ENCODE data around the gene HOOK1. TPM values are rescaled to one million over a fixed set of nuclear protein-coding genes. Genes with fewer than 3 reads are reported as not detected.
"Not testable (repeated sequence)": the region's sequence is repeated elsewhere in the genome, so short reads cannot be mapped to it uniquely, and the experiment has no call there.

HOOK1 gene
- total RNA-seq, 1 donor from 2014 or later, result 67.6 TPM

GRCh38 chr1:59846209-59846894 is 31.6 kb downstream of the HOOK1 start:
- DNase-seq (ENCODE audit: low spot score in 2 of 2, unreplicated experiment in 2 of 2), result no peak
- H3K4me1 Mint-ChIP-seq, result no peaks in the 10 kb centered on the region
- H3K27ac Mint-ChIP-seq, result no peak overlapping the region
- H3K9me3 Mint-ChIP-seq, result peaks cover 17% of the 10 kb centered on the region
- H3K4me3 Mint-ChIP-seq, result no peak overlapping the region
- no peaks in the 10 kb centered on the region for H3K27me3 Mint-ChIP-seq (ENCODE audit: low read depth)
- peaks cover 47% of the 10 kb centered on the region for H3K36me3 Mint-ChIP-seq
- TF ChIP-seq CTCF (IDR thresholded peaks at IDR 0.05; ENCODE audit: unreplicated experiment), result no peak

- Mint-ChIP-seq H3K9me3 (peaks cover 17% of the 10 kb centered on the region), H3K4me3 (no peak overlapping the region), H3K36me3 (peaks cover 47% of the 10 kb centered on the region), H3K4me1 (no peaks in the 10 kb centered on the region), H3K27ac (no peak overlapping the region), H3K27me3 (ENCODE audit: low read depth) (no peaks in the 10 kb centered on the region)
- no peak for DNase-seq (ENCODE audit: low spot score in 2 of 2, unreplicated experiment in 2 of 2)
- no peak for TF ChIP-seq CTCF (IDR thresholded peaks at IDR 0.05; ENCODE audit: unreplicated experiment)
These were observed 32.1 kb downstream of the HOOK1 start for GRCh38 chr1:59846895-59847282.

- DNase-seq (ENCODE audit: low spot score in 2 of 2, unreplicated experiment in 2 of 2), result no peak
- Mint-ChIP-seq H3K36me3 (peaks cover 38% of the 10 kb centered on the region), H3K27ac (no peak overlapping the region), H3K4me1 (no peaks in the 10 kb centered on the region), H3K9me3 (peaks cover 30% of the 10 kb centered on the region), H3K27me3 (ENCODE audit: low read depth) (no peaks in the 10 kb centered on the region), H3K4me3 (no peak overlapping the region)
- TF ChIP-seq CTCF (IDR thresholded peaks at IDR 0.05; ENCODE audit: unreplicated experiment), result no peak
These were observed 37.4 kb downstream of the HOOK1 start for GRCh38 chr1:59852117-59852516.

DNA sequence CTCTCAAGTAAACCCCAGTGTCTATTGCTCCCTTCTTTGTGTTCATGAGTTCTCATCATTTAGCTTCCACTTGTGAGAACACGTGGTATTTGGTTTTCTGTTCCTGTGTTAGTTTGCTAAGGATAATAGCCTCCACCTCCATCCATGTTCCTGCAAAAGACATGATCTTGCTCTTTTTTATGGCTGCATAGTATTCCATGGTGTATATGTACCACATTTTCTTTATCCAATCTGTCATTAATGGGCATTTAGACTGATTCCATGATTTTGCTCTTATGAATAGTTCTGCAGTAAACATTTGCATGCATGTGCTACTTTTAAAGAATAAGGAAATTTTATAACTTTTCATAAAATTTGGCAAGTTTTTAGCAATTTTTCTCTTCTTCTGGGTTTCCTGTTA is 40.5 kb downstream of the HOOK1 start:
- H3K4me3 Mint-ChIP-seq; DNase-seq (ENCODE audit: low spot score in 2 of 2, unreplicated experiment in 2 of 2); H3K27me3 Mint-ChIP-seq (ENCODE audit: low read depth); H3K27ac Mint-ChIP-seq; H3K4me1 Mint-ChIP-seq: not testable (repeated sequence)
- peaks cover 24% of the 10 kb centered on the region for H3K36me3 Mint-ChIP-seq
- peaks cover 17% of the 10 kb centered on the region for H3K9me3 Mint-ChIP-seq

- DNase-seq (ENCODE audit: low spot score in 2 of 2, unreplicated experiment in 2 of 2), result no peak
- Mint-ChIP-seq H3K27me3 (ENCODE audit: low read depth) (no peaks in the 10 kb centered on the region), H3K4me1 (no peaks in the 10 kb centered on the region), H3K36me3 (peaks cover 21% of the 10 kb centered on the region), H3K27ac (peak overlapping the region; percentile 9), H3K9me3 (peaks cover 13% of the 10 kb centered on the region), H3K4me3 (no peak overlapping the region)
- TF ChIP-seq CTCF (IDR thresholded peaks at IDR 0.05; ENCODE audit: unreplicated experiment), result no peak
These were observed 42.1 kb downstream of the HOOK1 start for GRCh38 chr1:59856725-59857338.

- Mint-ChIP-seq H3K4me1 (no peaks in the 10 kb centered on the region), H3K9me3 (peaks cover 13% of the 10 kb centered on the region), H3K36me3 (peaks cover 21% of the 10 kb centered on the region), H3K4me3 (no peak overlapping the region), H3K27ac (no peak overlapping the region), H3K27me3 (ENCODE audit: low read depth) (no peaks in the 10 kb centered on the region)
- no peak for DNase-seq (ENCODE audit: low spot score in 2 of 2, unreplicated experiment in 2 of 2)
- no peak for TF ChIP-seq CTCF (IDR thresholded peaks at IDR 0.05; ENCODE audit: unreplicated experiment)
These were observed 43.1 kb downstream of the HOOK1 start for GRCh38 chr1:59857679-59858354.
